Measurements from ENCODE around the gene JAK1. TPM values are rescaled to one million over a fixed set of nuclear protein-coding genes. Genes with fewer than 3 reads are reported as not detected.

JAK1 gene
- total and polyA plus RNA-seq, 2 of the 8 experiments (the other 6 are each of a cell fraction or from before 2014, with no cell fraction given) = 7.8 to 24.5 TPM

- no peak overlapping the region for H2BK20ac ChIP-seq (ENCODE audit: low read length)
- H2AK5ac ChIP-seq (ENCODE audit: low read depth, low read length) = no peak overlapping the region; the same call in 1 of the 2 replicates
- no peak overlapping the region for H3K27ac ChIP-seq (ENCODE audit: low read depth, low read length)
- peak overlapping the region; percentile 5; the same call in 1 of the 2 replicates for H2BK12ac ChIP-seq (ENCODE audit: low read depth, low read length)
- peak overlapping the region; percentile 76 to 94 for H3K4me2 ChIP-seq (ENCODE audit: insufficient read depth in 1 of 2, low read depth in 2 of 2, low read length in 2 of 2)
- peaks cover 0 to 6% of the 10 kb centered on the region in 2 experiments for H4K20me1 ChIP-seq (replicated peaks in 1 of 2; ENCODE audit: control insufficient read depth in 1 of 2, insufficient read depth in 2 of 2, low read length in 2 of 2)
- no peaks in the 10 kb centered on the region for H3K79me1 ChIP-seq (ENCODE audit: low read depth, low read length)
- no peaks in the 10 kb centered on the region for H3K79me2 ChIP-seq (ENCODE audit: control insufficient read depth in 1 of 2, insufficient read depth in 2 of 2, low read length in 2 of 2)
- FAIRE-seq = no peak
- POLR2A ChIA-PET (ENCODE audit: partially characterized antibody) = interaction anchor here (0.7 to 1.2 kb wide), 2 partner anchors 36 to 50 kb away, joined by 3 read pairs; no protein-coding TSS in a partner anchor
- DNase-seq (ENCODE audit: low read depth in 1 of 2, low spot score in 2 of 2) = no peak
- H2BK120ac ChIP-seq (replicated peaks; ENCODE audit: low read depth, low read length) = no peak overlapping the region
- CTCF ChIA-PET (ENCODE audit: partially characterized antibody) = interaction anchor here (0.7 to 2.4 kb wide), 7 partner anchors 9 to 152 kb away, joined by 3 to 7 read pairs (median 5); no protein-coding TSS in a partner anchor
- H3K27me3 ChIP-seq (replicated peaks in 1 of 4; ENCODE audit: control insufficient read depth in 3 of 4, extremely low read depth in 1 of 4, insufficient read depth in 3 of 4, low read length in 3 of 4) = peaks cover 18 to 45% (median 35%) of the 10 kb centered on the region in 4 experiments
- 0 out of 7 replicates have a peak overlapping the region, but pooled peaks of 1 of the 4 experiments have one; percentile 1 for H3K9ac ChIP-seq (replicated peaks in 1 of 4; ENCODE audit: extremely low read depth in 1 of 4, low read depth in 3 of 4, low read length in 3 of 4)
- peaks cover 8% of the 10 kb centered on the region; the same call in 1 of the 2 replicates for H3K23me2 ChIP-seq (ENCODE audit: low read depth, low read length)
- peaks cover 0 to 12% (median 4%) of the 10 kb centered on the region in 4 experiments; a peak in 5 of 7 replicates for H3K4me1 ChIP-seq (replicated peaks in 1 of 4; ENCODE audit: control insufficient read depth in 3 of 4, insufficient read depth in 4 of 4, low read length in 3 of 4)
- H3K4ac ChIP-seq (replicated peaks; ENCODE audit: insufficient read length, low read depth, low read length) = no peak overlapping the region
- TF ChIP-seq SIN3A (conservative IDR thresholded peaks at IDR 0.05 in 1 of 2, IDR thresholded peaks at IDR 0.05 in 1 of 2; ENCODE audit: low read depth in 1 of 2, low read length in 2 of 2) = no peak
- TF ChIP-seq SUZ12 (IDR thresholded peaks at IDR 0.05; ENCODE audit: low read length) = no peak
- TF ChIP-seq BACH1 (IDR thresholded peaks at IDR 0.05; ENCODE audit: low read length) = no peak
- no peak for TF ChIP-seq JUN (IDR thresholded peaks at IDR 0.05; ENCODE audit: low read depth, low read length)
- TF ChIP-seq, protein P1, sequence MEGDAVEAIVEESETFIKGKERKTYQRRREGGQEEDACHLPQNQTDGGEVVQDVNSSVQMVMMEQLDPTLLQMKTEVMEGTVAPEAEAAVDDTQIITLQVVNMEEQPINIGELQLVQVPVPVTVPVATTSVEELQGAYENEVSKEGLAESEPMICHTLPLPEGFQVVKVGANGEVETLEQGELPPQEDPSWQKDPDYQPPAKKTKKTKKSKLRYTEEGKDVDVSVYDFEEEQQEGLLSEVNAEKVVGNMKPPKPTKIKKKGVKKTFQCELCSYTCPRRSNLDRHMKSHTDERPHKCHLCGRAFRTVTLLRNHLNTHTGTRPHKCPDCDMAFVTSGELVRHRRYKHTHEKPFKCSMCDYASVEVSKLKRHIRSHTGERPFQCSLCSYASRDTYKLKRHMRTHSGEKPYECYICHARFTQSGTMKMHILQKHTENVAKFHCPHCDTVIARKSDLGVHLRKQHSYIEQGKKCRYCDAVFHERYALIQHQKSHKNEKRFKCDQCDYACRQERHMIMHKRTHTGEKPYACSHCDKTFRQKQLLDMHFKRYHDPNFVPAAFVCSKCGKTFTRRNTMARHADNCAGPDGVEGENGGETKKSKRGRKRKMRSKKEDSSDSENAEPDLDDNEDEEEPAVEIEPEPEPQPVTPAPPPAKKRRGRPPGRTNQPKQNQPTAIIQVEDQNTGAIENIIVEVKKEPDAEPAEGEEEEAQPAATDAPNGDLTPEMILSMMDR (IDR thresholded peaks at IDR 0.05; ENCODE audit: control extremely low read depth in 1 of 3, insufficient read depth in 1 of 3, low read depth in 1 of 3, low read length in 3 of 3) = no peak
- no peak overlapping the region for H4K8ac ChIP-seq (ENCODE audit: extremely low read depth, insufficient read depth, low read length)
- H3K23ac ChIP-seq (ENCODE audit: insufficient read length) = no peak overlapping the region
- H4K5ac ChIP-seq (ENCODE audit: insufficient read length, low read depth, low read length) = no peak overlapping the region
- WGBS, 2 experiments (ENCODE audit: extremely low coverage in 1 of 2, insufficient coverage in 1 of 2, insufficient read length in 1 of 2, insufficient replicate concordance in 2 of 2, low coverage in 1 of 2, low lambda C conversion rate in 2 of 2, missing lambda C conversion rate in 1 of 2) = 33% methylated on average over 12 of the region's 12 CpGs; no CpG with 5 or more reads in 1 of the 2 experiments
- no peaks in the 10 kb centered on the region for H3K36me3 ChIP-seq (ENCODE audit: control insufficient read depth in 2 of 4, insufficient read depth in 4 of 4, low read length in 3 of 4)
- H2BK15ac ChIP-seq (ENCODE audit: low read length) = no peak overlapping the region; the same call in 1 of the 2 replicates
- H3K18ac ChIP-seq (ENCODE audit: extremely low read depth, low read length) = peak overlapping the region; percentile 4; the same call in 1 of the 2 replicates
- H2BK5ac ChIP-seq (ENCODE audit: low read depth, low read length) = no peak overlapping the region
- no peak overlapping the region for H2AFZ ChIP-seq (ENCODE audit: low read length)
- no peak overlapping the region for H3K56ac ChIP-seq (replicated peaks; ENCODE audit: insufficient read length, low read depth, low read length)
- peak overlapping the region; percentile 42 to 64 (median 58); a peak in 7 of 8 replicates for H3K4me3 ChIP-seq (ENCODE audit: extremely low read depth in 1 of 4, insufficient read depth in 2 of 4, low read depth in 3 of 4, low read length in 4 of 4)
- H3K14ac ChIP-seq (ENCODE audit: insufficient read length) = no peak overlapping the region
- peaks cover 0 to 6% of the 10 kb centered on the region in 2 experiments; a peak in 2 of 4 replicates for H3K9me3 ChIP-seq (ENCODE audit: insufficient read depth in 2 of 2, low read depth in 1 of 2, low read length in 1 of 2)
- no peak overlapping the region for H4K91ac ChIP-seq (replicated peaks; ENCODE audit: insufficient read length, low read length)
Measured at GRCh38 chr1:65002156-65002507, 35.8 kb upstream of the JAK1 start.

All from H1 (cell line).